Activated B cell treated with CpG ODN at 0.5 μM for 24 hours (primary cell): ENCODE measurements around the gene TMED7. TPM values are rescaled to one million over a fixed set of nuclear protein-coding genes. Genes with fewer than 3 reads are reported as not detected.

ENCODE experiments used
- ATAC-seq: fragments of 200-7000 bp; cut with Tn5 transposase; one replicate; pipeline ENCODE4 v1.10.0; 2021; ENCODE audit warnings: low read depth, mild to moderate bottlenecking, moderate library complexity
- CTCF ChIA-PET: fragments of 350-600 bp; sonication (Branson Sonifier 250); formaldehyde crosslinking; loops from one replicate; lab custom pipeline; 2021; ENCODE audit warnings: antibody characterized with exemption; lab: Charles Lee
- POLR2A ChIA-PET: fragments of 350-600 bp; sonication (Branson Sonifier 250); formaldehyde crosslinking; loops from one replicate; lab custom pipeline; 2021; ENCODE audit warnings: antibody characterized with exemption; lab: Charles Lee
- DNase-seq: peaks from one replicate; pipeline ENCODE4 v3.0.0; 2022
- H3K27ac Mint-ChIP-seq: one replicate; pipeline ENCODE4 v1.8.0; 2020; ENCODE audit warnings: mixed read lengths
- H3K27me3 Mint-ChIP-seq: one replicate; pipeline ENCODE4 v1.8.0; 2021; ENCODE audit warnings: mixed read lengths
- H3K36me3 Mint-ChIP-seq: one replicate; pipeline ENCODE4 v1.8.0; 2021; ENCODE audit warnings: low read depth, mixed read lengths
- H3K4me1 Mint-ChIP-seq: one replicate; pipeline ENCODE4 v1.8.0; 2021; ENCODE audit warnings: mixed read lengths
- H3K4me3 Mint-ChIP-seq: one replicate; pipeline ENCODE4 v1.8.0; 2020; ENCODE audit warnings: mild to moderate bottlenecking, mixed read lengths
- H3K9me3 Mint-ChIP-seq: one replicate; pipeline ENCODE4 v1.8.0; 2020; ENCODE audit warnings: mixed read lengths
- intact Hi-C: fragments of 100-400 bp; cut with micrococcal nuclease; formaldehyde crosslinking; loops from one replicate; pipeline ENCODE4 v1.15.1; 2024
- total RNA-seq: library from RNA; stranded (reverse); gene quantifications from 2 replicates; pipeline ENCODE4 v1.2.3, GENCODE V29; 2022
- TF ChIP-seq, protein P1 (sequence below): fragments of 200-600 bp; IDR thresholded peaks from one replicate; pipeline ENCODE4 v1.8.0; 2022; ENCODE audit warnings: antibody characterized with exemption, mild to moderate bottlenecking

The TMED7 gene
- total RNA-seq, 1 donor from 2014 or later = 35.0 TPM

DNA sequence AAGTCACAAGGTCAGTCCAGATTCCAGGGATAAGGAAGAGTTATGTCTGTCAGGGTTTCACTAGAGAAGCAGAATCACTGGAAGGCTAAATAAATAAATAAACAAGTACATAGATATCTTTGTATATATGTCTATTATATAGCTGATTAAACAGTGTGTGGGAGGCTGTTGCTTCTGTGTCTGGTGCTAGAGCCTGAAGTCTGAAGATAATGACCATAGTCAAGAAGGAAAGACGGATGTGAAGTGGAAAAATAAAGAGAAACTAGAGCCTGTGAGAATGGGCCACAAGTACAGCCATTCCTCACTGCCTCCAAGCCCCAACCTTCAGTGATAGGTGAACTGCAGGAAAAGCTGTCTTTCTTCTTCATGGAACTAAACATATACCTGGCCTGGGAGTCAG is 4.1 kb upstream of the TMED7 start:
- ATAC-seq = no peak
- Mint-ChIP-seq H3K27ac (no peak overlapping the region), H3K27me3 (no peaks in the 10 kb centered on the region)

DNA sequence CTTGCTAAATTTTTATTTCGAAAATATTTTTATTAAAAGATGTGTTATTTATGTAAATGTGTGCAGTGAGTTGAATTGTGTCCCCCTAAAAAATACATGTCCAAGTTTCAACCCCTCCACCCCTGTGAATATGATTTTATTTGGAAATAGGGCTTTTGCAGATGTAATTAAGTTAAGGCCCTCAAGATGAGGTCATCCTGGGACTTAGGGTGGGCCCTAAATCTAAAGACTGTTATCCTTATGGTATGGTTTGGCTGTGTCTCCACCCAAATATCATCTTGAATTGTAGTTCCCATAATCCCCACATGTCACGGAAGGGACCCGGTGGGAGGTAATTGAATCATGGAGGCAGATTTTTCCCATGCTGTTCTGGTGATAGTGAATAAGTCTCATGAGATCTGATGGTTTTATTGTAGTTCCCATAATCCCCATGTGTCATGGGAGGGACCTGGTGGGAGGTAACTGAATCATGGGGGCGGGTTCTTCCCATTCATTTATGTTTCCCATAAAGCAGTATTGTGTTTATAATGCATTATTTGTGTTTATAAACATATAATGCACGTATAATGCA is 1.5 kb upstream of the TMED7 start:
- POLR2A ChIA-PET = interaction anchor here (0.6 kb wide), 1 partner anchor 214 kb away, joined by 3 read pairs; the partner anchor contains the start of genes AP3S1 and ATG12
- CTCF ChIA-PET = interaction anchor here (1.3 kb wide), 1 partner anchor 213 kb away, joined by 4 read pairs; no protein-coding TSS in a partner anchor
- Mint-ChIP-seq H3K4me1 (peaks cover 20% of the 10 kb centered on the region), H3K36me3 (peaks cover 8% of the 10 kb centered on the region), H3K4me3 (peak overlapping the region; percentile 11), H3K9me3 (no peaks in the 10 kb centered on the region), H3K27me3 (no peaks in the 10 kb centered on the region), H3K27ac (no peak overlapping the region)
- TF ChIP-seq, protein P1, sequence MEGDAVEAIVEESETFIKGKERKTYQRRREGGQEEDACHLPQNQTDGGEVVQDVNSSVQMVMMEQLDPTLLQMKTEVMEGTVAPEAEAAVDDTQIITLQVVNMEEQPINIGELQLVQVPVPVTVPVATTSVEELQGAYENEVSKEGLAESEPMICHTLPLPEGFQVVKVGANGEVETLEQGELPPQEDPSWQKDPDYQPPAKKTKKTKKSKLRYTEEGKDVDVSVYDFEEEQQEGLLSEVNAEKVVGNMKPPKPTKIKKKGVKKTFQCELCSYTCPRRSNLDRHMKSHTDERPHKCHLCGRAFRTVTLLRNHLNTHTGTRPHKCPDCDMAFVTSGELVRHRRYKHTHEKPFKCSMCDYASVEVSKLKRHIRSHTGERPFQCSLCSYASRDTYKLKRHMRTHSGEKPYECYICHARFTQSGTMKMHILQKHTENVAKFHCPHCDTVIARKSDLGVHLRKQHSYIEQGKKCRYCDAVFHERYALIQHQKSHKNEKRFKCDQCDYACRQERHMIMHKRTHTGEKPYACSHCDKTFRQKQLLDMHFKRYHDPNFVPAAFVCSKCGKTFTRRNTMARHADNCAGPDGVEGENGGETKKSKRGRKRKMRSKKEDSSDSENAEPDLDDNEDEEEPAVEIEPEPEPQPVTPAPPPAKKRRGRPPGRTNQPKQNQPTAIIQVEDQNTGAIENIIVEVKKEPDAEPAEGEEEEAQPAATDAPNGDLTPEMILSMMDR = no peak
- ATAC-seq (no peak), DNase-seq (no peak)
- intact Hi-C loops = loop anchor here (2.0 kb wide), 3 partner anchors 319 to 449 kb away; partner anchors contain the start of gene CCDC112

More for the DNA sequence above, 4.1 kb upstream of the TMED7 start:
- H3K9me3 Mint-ChIP-seq = no peaks in the 10 kb centered on the region
- H3K4me3 Mint-ChIP-seq = no peak overlapping the region
- peaks cover 20% of the 10 kb centered on the region for H3K4me1 Mint-ChIP-seq
- intact Hi-C loops = no loop called here
- H3K36me3 Mint-ChIP-seq = peaks cover 4% of the 10 kb centered on the region
- TF ChIP-seq, protein P1 = no peak
- no peak for DNase-seq
- ChIA-PET CTCF (no interaction called here), POLR2A (no interaction called here)

DNA sequence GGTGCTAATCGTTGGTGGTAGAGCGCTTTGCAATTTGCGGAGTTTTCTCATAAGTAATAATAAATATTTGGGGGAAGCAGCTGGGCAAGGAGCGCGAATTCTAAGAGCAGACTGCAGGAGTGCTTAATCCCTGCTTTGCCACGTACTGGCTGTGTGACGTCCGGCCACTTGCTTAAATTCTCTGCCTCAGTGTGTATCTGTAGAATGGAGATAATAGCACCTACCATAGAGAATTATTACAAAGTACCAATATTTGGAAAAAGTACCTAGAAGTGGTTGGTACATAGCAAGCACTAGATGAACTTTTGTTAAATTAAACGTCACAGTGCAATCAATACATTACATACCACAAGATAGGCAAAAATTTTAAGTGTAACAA is 598 bp upstream of the TMED7 start:
- H3K36me3 Mint-ChIP-seq = peaks cover 13% of the 10 kb centered on the region
- ATAC-seq (no peak), DNase-seq (no peak)
- TF ChIP-seq, protein P1 = no peak
- H3K4me3 Mint-ChIP-seq = no peak overlapping the region
- ChIA-PET POLR2A (interaction anchor here (0.7 to 2.6 kb wide), 2 partner anchors 24 to 63 kb away, joined by 9 to 46 read pairs; partner anchors contain the start of gene TICAM2), CTCF (interaction anchor here (1.3 kb wide), 1 partner anchor 214 kb away, joined by 4 read pairs; no protein-coding TSS in a partner anchor)
- H3K27ac Mint-ChIP-seq = peak overlapping the region; percentile 93
- intact Hi-C loops = loop anchor here (1.0 to 2.0 kb wide), 9 partner anchors 8 to 459 kb away; partner anchors contain the start of genes AP3S1, ATG12, CCDC112 and COMMD10
- peaks cover 27% of the 10 kb centered on the region for H3K4me1 Mint-ChIP-seq
- no peaks in the 10 kb centered on the region for H3K27me3 Mint-ChIP-seq
- no peaks in the 10 kb centered on the region for H3K9me3 Mint-ChIP-seq

DNA sequence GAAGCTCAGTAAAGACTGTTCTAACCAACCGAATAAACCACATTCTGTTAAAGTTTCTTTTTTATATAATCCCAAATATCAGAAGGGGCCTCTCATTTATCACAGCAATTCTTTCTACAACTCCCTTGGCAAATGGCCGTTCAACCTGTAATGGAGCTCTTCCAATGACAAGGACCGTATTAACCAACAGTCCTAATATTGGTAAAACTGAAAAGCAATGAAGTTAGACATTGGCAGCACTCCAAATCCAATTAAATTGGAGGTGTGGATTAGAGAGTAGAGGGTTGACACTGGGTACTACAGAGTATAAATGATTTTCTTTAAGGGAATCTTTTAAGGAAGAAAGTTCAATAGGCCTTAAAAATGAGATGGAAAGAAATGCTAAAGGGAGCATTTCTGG is 842 bp downstream of the TMED7 start:
- ChIA-PET POLR2A (interaction anchor here (0.6 to 2.6 kb wide), 11 partner anchors 9 to 460 kb away, joined by 3 to 46 read pairs (median 4); partner anchors contain the start of genes AP3S1, ATG12 and TICAM2), CTCF (interaction anchor here (0.8 kb wide), 1 partner anchor 9 kb away, joined by 4 read pairs; no protein-coding TSS in a partner anchor)
- H3K36me3 Mint-ChIP-seq = peaks cover 26% of the 10 kb centered on the region
- H3K4me3 Mint-ChIP-seq = no peak overlapping the region
- DNase-seq (no peak), ATAC-seq (no peak)
- H3K9me3 Mint-ChIP-seq = no peaks in the 10 kb centered on the region
- H3K4me1 Mint-ChIP-seq = peaks cover 29% of the 10 kb centered on the region
- intact Hi-C loops = loop anchor here (1.0 kb wide), 2 partner anchors 9 to 24 kb away; no protein-coding TSS in a partner anchor
- TF ChIP-seq, protein P1 = no peak
- H3K27ac Mint-ChIP-seq = no peak overlapping the region
- H3K27me3 Mint-ChIP-seq = no peaks in the 10 kb centered on the region

DNA sequence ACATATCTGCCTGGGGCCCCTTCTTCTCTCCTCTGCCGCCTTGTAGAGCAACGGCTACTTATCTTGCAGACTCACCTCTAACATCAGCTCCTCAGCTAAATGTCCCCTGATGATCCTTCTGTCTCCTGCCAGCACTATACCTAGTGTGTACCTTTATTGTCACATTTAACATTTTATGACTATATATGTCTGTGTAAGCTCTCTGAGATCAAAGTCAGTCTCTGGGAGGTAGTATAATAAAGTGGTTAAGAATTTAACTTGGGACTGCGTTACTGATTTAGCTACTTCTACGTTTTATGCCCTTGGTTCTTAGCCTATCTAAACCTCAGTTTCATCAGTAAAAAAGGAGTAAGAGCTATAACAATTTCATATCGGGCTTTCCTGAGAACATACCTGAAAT is 2.2 kb downstream of the TMED7 start:
- Mint-ChIP-seq H3K9me3 (no peaks in the 10 kb centered on the region), H3K4me1 (peaks cover 29% of the 10 kb centered on the region), H3K4me3 (no peak overlapping the region), H3K27me3 (no peaks in the 10 kb centered on the region), H3K27ac (no peak overlapping the region), H3K36me3 (peaks cover 40% of the 10 kb centered on the region)
- POLR2A ChIA-PET = interaction anchor here (0.9 to 2.1 kb wide), 5 partner anchors 9 to 45 kb away, joined by 3 to 13 read pairs (median 5); partner anchors contain the start of gene TICAM2
- CTCF ChIA-PET = interaction anchor here (0.8 to 1.0 kb wide), 2 partner anchors 216 to 314 kb away, joined by 3 to 4 read pairs; no protein-coding TSS in a partner anchor
- intact Hi-C loops = no loop called here
- TF ChIP-seq, protein P1 = no peak
- DNase-seq (no peak), ATAC-seq (no peak)
